Activated CD4-positive, alpha-beta T cell treated with anti-CD3 and anti-CD28 coated beads, Interleukin-2, Interleukin-4, amounts not matched to agents 100 ng/mL and 50 ng/mL, durations not matched to agents 16 hours and 8 hours (primary cell): ENCODE data around the gene GOLGA6A.

ENCODE experiments used
- DNase-seq: peaks from one replicate; pipeline ENCODE4 v3.0.0-alpha.2; 2020; ENCODE audit warnings: low spot score

Gene GOLGA6A

GRCh38 chr15:74036271-74037170 is 45.8 kb downstream of the GOLGA6A start:
- DNase-seq = no peak

- no peak for DNase-seq
Observed at GRCh38 chr15:74035121-74036017, 47.0 kb downstream of the GOLGA6A start.

- no peak for DNase-seq
Observed at GRCh38 chr15:74034206-74034755, 48.1 kb downstream of the GOLGA6A start.

GRCh38 chr15:74032606-74033561 is 49.5 kb downstream of the GOLGA6A start:
- no peak for DNase-seq

- no peak for DNase-seq
Observed at GRCh38 chr15:74032046-74032445, 50.3 kb downstream of the GOLGA6A start.

GRCh38 chr15:74028646-74029045 is 53.7 kb downstream of the GOLGA6A start:
- no peak for DNase-seq

GRCh38 chr15:74027688-74028087 is 54.7 kb downstream of the GOLGA6A start:
- DNase-seq = no peak

- no peak for DNase-seq
Observed at GRCh38 chr15:74025436-74025835, 56.9 kb downstream of the GOLGA6A start.

- DNase-seq = no peak
Observed at GRCh38 chr15:74024687-74025086, 57.7 kb downstream of the GOLGA6A start.

GRCh38 chr15:74022706-74023470 is 59.5 kb downstream of the GOLGA6A start:
- no peak for DNase-seq
